Gastroesophageal sphincter (tissue), 3 donors: ENCODE measurements around the gene PDE4B.
"Not testable (repeated sequence)": the region's sequence is repeated elsewhere in the genome, so short reads cannot be mapped to it uniquely, and the experiment has no call there.

Experiments used
- EP300 ChIP-seq: sonication (generic); formaldehyde crosslinking; IDR thresholded peaks from one replicate; pipeline ENCODE4 v1.6.1; 2017; ENCODE audit warnings: antibody characterized with exemption, mild to moderate bottlenecking
- TF ChIP-seq, protein P1 (sequence below), 4 experiments: fragments of 200-600 bp in 2 of 4; fragments of 450-650 bp in 2 of 4; sonication (generic) in 1 of 4; IDR thresholded peaks; one replicate each; pipeline ENCODE4 v1.5.1; 2017 to 2019; ENCODE audit warnings: antibody characterized with exemption in 4 of 4, mild to moderate bottlenecking in 2 of 4, moderate library complexity in 2 of 4

DNA sequence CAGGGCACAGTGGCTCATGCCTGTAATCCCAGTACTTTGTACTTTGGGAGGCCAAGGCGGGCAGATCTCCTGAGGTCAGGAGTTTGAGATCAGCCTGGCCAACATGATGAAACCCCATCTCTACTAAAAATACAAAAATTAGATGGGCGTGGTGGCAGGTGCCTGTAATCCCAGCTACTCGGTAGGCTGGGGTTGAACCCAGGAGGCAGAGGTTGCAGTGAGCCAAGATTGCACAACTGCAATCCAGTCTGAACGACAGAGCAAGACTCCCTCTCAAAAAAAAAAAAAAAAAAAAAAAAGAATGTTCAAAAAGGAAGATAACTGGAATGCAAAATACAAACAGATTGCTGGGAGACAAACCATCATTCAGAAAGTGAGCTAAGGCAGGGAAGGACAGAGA lies 343.7 kb downstream of the PDE4B start:
- not testable (repeated sequence) for TF ChIP-seq EP300
- TF ChIP-seq, protein P1, sequence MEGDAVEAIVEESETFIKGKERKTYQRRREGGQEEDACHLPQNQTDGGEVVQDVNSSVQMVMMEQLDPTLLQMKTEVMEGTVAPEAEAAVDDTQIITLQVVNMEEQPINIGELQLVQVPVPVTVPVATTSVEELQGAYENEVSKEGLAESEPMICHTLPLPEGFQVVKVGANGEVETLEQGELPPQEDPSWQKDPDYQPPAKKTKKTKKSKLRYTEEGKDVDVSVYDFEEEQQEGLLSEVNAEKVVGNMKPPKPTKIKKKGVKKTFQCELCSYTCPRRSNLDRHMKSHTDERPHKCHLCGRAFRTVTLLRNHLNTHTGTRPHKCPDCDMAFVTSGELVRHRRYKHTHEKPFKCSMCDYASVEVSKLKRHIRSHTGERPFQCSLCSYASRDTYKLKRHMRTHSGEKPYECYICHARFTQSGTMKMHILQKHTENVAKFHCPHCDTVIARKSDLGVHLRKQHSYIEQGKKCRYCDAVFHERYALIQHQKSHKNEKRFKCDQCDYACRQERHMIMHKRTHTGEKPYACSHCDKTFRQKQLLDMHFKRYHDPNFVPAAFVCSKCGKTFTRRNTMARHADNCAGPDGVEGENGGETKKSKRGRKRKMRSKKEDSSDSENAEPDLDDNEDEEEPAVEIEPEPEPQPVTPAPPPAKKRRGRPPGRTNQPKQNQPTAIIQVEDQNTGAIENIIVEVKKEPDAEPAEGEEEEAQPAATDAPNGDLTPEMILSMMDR (IDR thresholded peaks at IDR 0.05): not testable (repeated sequence)
